GM18868 (cell line): Measurements from ENCODE around the gene INKA2.

Experiments
- ATAC-seq: cut with Tn5 transposase; IDR thresholded peaks from one replicate; pipeline ENCODE4 v1.9.1; 2021; ENCODE audit warnings: mild to moderate bottlenecking, moderate library complexity; ENCODE audit not compliant: unreplicated experiment

The INKA2 gene

GRCh38 chr1:111706921-111707320 is 32.3 kb downstream of the INKA2 start:
- ATAC-seq = no peak

- ATAC-seq = no peak
Observed at GRCh38 chr1:111705841-111706240, 33.4 kb downstream of the INKA2 start.

GRCh38 chr1:111704776-111705175 is 34.4 kb downstream of the INKA2 start:
- no peak for ATAC-seq

- no peak for ATAC-seq
Observed at GRCh38 chr1:111704240-111704639, 35.0 kb downstream of the INKA2 start.

GRCh38 chr1:111702504-111703050 is 36.6 kb downstream of the INKA2 start:
- ATAC-seq = no peak

GRCh38 chr1:111699268-111699667 is 39.9 kb downstream of the INKA2 start:
- ATAC-seq = no peak

GRCh38 chr1:111696330-111696729 is 42.9 kb downstream of the INKA2 start:
- peak; percentile 48 for ATAC-seq

- ATAC-seq = no peak
Observed at GRCh38 chr1:111695801-111696200, 43.4 kb downstream of the INKA2 start.

- no peak for ATAC-seq
Observed at GRCh38 chr1:111691886-111692285, 47.3 kb downstream of the INKA2 start.

- ATAC-seq = no peak
Observed at GRCh38 chr1:111690306-111690617, 48.9 kb downstream of the INKA2 start.
